ENCODE results near the gene ABCA1.

The ABCA1 gene

GRCh38 chr9:104779946-104780535 is 147.9 kb downstream of the ABCA1 start:
- WGBS, 2 donors (ENCODE audit: extremely low coverage in 2 of 2, insufficient read length in 2 of 2, insufficient replicate concordance in 1 of 2): no CpG with 5 or more reads among the region's 9 CpGs
- Histone ChIP-seq H2BK120ac (ENCODE audit: low read depth, low read length) (no peak overlapping the region), H3K36me3 (replicated peaks in 1 of 2; ENCODE audit: control insufficient read depth in 2 of 2, insufficient read depth in 2 of 2, low read length in 2 of 2) (peaks cover 8 to 45% of the 10 kb centered on the region in 2 donors), H3K4me1 (ENCODE audit: control insufficient read depth in 2 of 2, insufficient read depth in 1 of 2, low read depth in 1 of 2, low read length in 2 of 2) (no peaks in the 10 kb centered on the region), H3K9ac (ENCODE audit: low read depth, low read length, poor library complexity) (no peak overlapping the region), H2BK12ac (ENCODE audit: low read length) (no peak overlapping the region), H2BK15ac (ENCODE audit: low read length) (no peak overlapping the region), H3K18ac (ENCODE audit: low read length) (no peak overlapping the region), H3K4me2 (ENCODE audit: insufficient read depth, low read length, poor library complexity, severe bottlenecking) (no peak overlapping the region), H4K8ac (ENCODE audit: low read depth, low read length) (no peak overlapping the region), H2BK5ac (ENCODE audit: low read length) (no peak overlapping the region), H3K27ac (replicated peaks; ENCODE audit: low read length) (no peak overlapping the region), H3K9me3 (replicated peaks in 1 of 2; ENCODE audit: control insufficient read depth in 2 of 2, insufficient read depth in 1 of 2, low read depth in 1 of 2, low read length in 2 of 2) (no peaks in the 10 kb centered on the region), H2AFZ (ENCODE audit: low read length) (no peak overlapping the region), H3K79me1 (ENCODE audit: low read depth, low read length) (no peaks in the 10 kb centered on the region), H3K4ac (ENCODE audit: low read length) (no peak overlapping the region), H3K4me3 (ENCODE audit: low read length in 2 of 2) (no peak overlapping the region), H2AK5ac (ENCODE audit: low read depth, low read length) (no peak overlapping the region), H3K14ac (ENCODE audit: low read length) (no peak overlapping the region), H3K27me3 (ENCODE audit: control insufficient read depth in 3 of 3, insufficient read depth in 3 of 3, low read depth in 1 of 3, low read length in 3 of 3) (no peaks in the 10 kb centered on the region), H4K91ac (ENCODE audit: low read depth, low read length, poor library complexity) (no peak overlapping the region), H3K23ac (ENCODE audit: low read depth, low read length, poor library complexity) (no peak overlapping the region)
- no peak for DNase-seq (ENCODE audit: low spot score)

- H3K4ac ChIP-seq (ENCODE audit: low read length): no peak overlapping the region
- H2AFZ ChIP-seq (ENCODE audit: low read length): no peak overlapping the region
- no peak for DNase-seq (ENCODE audit: low spot score)
- H3K4me2 ChIP-seq (ENCODE audit: insufficient read depth, low read length, poor library complexity, severe bottlenecking): no peak overlapping the region
- H3K36me3 ChIP-seq (replicated peaks in 1 of 2; ENCODE audit: control insufficient read depth in 2 of 2, insufficient read depth in 2 of 2, low read length in 2 of 2): peaks cover 8 to 38% of the 10 kb centered on the region in 2 donors
- no peak overlapping the region for H4K91ac ChIP-seq (ENCODE audit: low read depth, low read length, poor library complexity)
- H2AK5ac ChIP-seq (ENCODE audit: low read depth, low read length): no peak overlapping the region
- no peak overlapping the region for H3K18ac ChIP-seq (ENCODE audit: low read length)
- WGBS, 2 donors (ENCODE audit: extremely low coverage in 2 of 2, insufficient read length in 2 of 2, insufficient replicate concordance in 1 of 2): no CpG with 5 or more reads among the region's 1 CpG
- no peak overlapping the region for H2BK5ac ChIP-seq (ENCODE audit: low read length)
- no peak overlapping the region for H3K23ac ChIP-seq (ENCODE audit: low read depth, low read length, poor library complexity)
- no peaks in the 10 kb centered on the region for H3K27me3 ChIP-seq (ENCODE audit: control insufficient read depth in 3 of 3, insufficient read depth in 3 of 3, low read depth in 1 of 3, low read length in 3 of 3)
- no peak overlapping the region for H2BK12ac ChIP-seq (ENCODE audit: low read length)
- no peaks in the 10 kb centered on the region for H3K79me1 ChIP-seq (ENCODE audit: low read depth, low read length)
- no peak overlapping the region for H3K9ac ChIP-seq (ENCODE audit: low read depth, low read length, poor library complexity)
- no peak overlapping the region for H2BK120ac ChIP-seq (ENCODE audit: low read depth, low read length)
- H3K4me3 ChIP-seq (ENCODE audit: low read length in 2 of 2): no peak overlapping the region
- no peak overlapping the region for H3K27ac ChIP-seq (replicated peaks; ENCODE audit: low read length)
- no peak overlapping the region for H3K14ac ChIP-seq (ENCODE audit: low read length)
- no peaks in the 10 kb centered on the region for H3K4me1 ChIP-seq (ENCODE audit: control insufficient read depth in 2 of 2, insufficient read depth in 1 of 2, low read depth in 1 of 2, low read length in 2 of 2)
- no peak overlapping the region for H4K8ac ChIP-seq (ENCODE audit: low read depth, low read length)
- no peaks in the 10 kb centered on the region for H3K9me3 ChIP-seq (replicated peaks in 1 of 2; ENCODE audit: control insufficient read depth in 2 of 2, insufficient read depth in 1 of 2, low read depth in 1 of 2, low read length in 2 of 2)
- no peak overlapping the region for H2BK15ac ChIP-seq (ENCODE audit: low read length)
Measured at GRCh38 chr9:104779334-104779733, 148.6 kb downstream of the ABCA1 start.

- no peak overlapping the region for H3K4ac ChIP-seq (ENCODE audit: low read length)
- H4K8ac ChIP-seq (ENCODE audit: low read depth, low read length): no peak overlapping the region
- WGBS, 2 donors (ENCODE audit: extremely low coverage in 2 of 2, insufficient read length in 2 of 2, insufficient replicate concordance in 1 of 2): no CpG with 5 or more reads among the region's 4 CpGs
- H2BK15ac ChIP-seq (ENCODE audit: low read length): no peak overlapping the region
- H3K23ac ChIP-seq (ENCODE audit: low read depth, low read length, poor library complexity): no peak overlapping the region
- no peak for DNase-seq (ENCODE audit: low spot score)
- no peak overlapping the region for H3K9ac ChIP-seq (ENCODE audit: low read depth, low read length, poor library complexity)
- no peak overlapping the region for H3K4me2 ChIP-seq (ENCODE audit: insufficient read depth, low read length, poor library complexity, severe bottlenecking)
- no peak overlapping the region for H4K91ac ChIP-seq (ENCODE audit: low read depth, low read length, poor library complexity)
- no peak overlapping the region for H3K4me3 ChIP-seq (ENCODE audit: low read length in 2 of 2)
- peaks cover 5 to 32% of the 10 kb centered on the region in 2 donors for H3K36me3 ChIP-seq (replicated peaks in 1 of 2; ENCODE audit: control insufficient read depth in 2 of 2, insufficient read depth in 2 of 2, low read length in 2 of 2)
- no peak overlapping the region for H3K14ac ChIP-seq (ENCODE audit: low read length)
- no peak overlapping the region for H2BK12ac ChIP-seq (ENCODE audit: low read length)
- no peak overlapping the region for H2BK5ac ChIP-seq (ENCODE audit: low read length)
- no peaks in the 10 kb centered on the region for H3K4me1 ChIP-seq (ENCODE audit: control insufficient read depth in 2 of 2, insufficient read depth in 1 of 2, low read depth in 1 of 2, low read length in 2 of 2)
- no peak overlapping the region for H2AFZ ChIP-seq (ENCODE audit: low read length)
- H3K27ac ChIP-seq (replicated peaks; ENCODE audit: low read length): no peak overlapping the region
- H2BK120ac ChIP-seq (ENCODE audit: low read depth, low read length): no peak overlapping the region
- H2AK5ac ChIP-seq (ENCODE audit: low read depth, low read length): no peak overlapping the region
- H3K27me3 ChIP-seq (ENCODE audit: control insufficient read depth in 3 of 3, insufficient read depth in 3 of 3, low read depth in 1 of 3, low read length in 3 of 3): no peaks in the 10 kb centered on the region
- no peaks in the 10 kb centered on the region for H3K79me1 ChIP-seq (ENCODE audit: low read depth, low read length)
- H3K18ac ChIP-seq (ENCODE audit: low read length): no peak overlapping the region
- H3K9me3 ChIP-seq (replicated peaks in 1 of 2; ENCODE audit: control insufficient read depth in 2 of 2, insufficient read depth in 1 of 2, low read depth in 1 of 2, low read length in 2 of 2): no peaks in the 10 kb centered on the region
Measured at GRCh38 chr9:104778802-104779201, 149.2 kb downstream of the ABCA1 start.

GRCh38 chr9:104776797-104777196 is 151.2 kb downstream of the ABCA1 start:
- Histone ChIP-seq H3K14ac (ENCODE audit: low read length) (no peak overlapping the region), H3K27ac (replicated peaks; ENCODE audit: low read length) (no peak overlapping the region), H4K8ac (ENCODE audit: low read depth, low read length) (no peak overlapping the region), H3K23ac (ENCODE audit: low read depth, low read length, poor library complexity) (no peak overlapping the region), H2AK5ac (ENCODE audit: low read depth, low read length) (no peak overlapping the region), H3K27me3 (ENCODE audit: control insufficient read depth in 3 of 3, insufficient read depth in 3 of 3, low read depth in 1 of 3, low read length in 3 of 3) (no peaks in the 10 kb centered on the region), H2BK5ac (ENCODE audit: low read length) (no peak overlapping the region), H3K18ac (ENCODE audit: low read length) (no peak overlapping the region), H3K9ac (ENCODE audit: low read depth, low read length, poor library complexity) (no peak overlapping the region), H3K36me3 (replicated peaks in 1 of 2; ENCODE audit: control insufficient read depth in 2 of 2, insufficient read depth in 2 of 2, low read length in 2 of 2) (peaks cover 0 to 13% of the 10 kb centered on the region in 2 donors), H2AFZ (ENCODE audit: low read length) (no peak overlapping the region), H3K4me3 (ENCODE audit: low read length in 2 of 2) (no peak overlapping the region), H3K4me2 (ENCODE audit: insufficient read depth, low read length, poor library complexity, severe bottlenecking) (no peak overlapping the region), H2BK15ac (ENCODE audit: low read length) (no peak overlapping the region), H3K4me1 (ENCODE audit: control insufficient read depth in 2 of 2, insufficient read depth in 1 of 2, low read depth in 1 of 2, low read length in 2 of 2) (no peaks in the 10 kb centered on the region), H4K91ac (ENCODE audit: low read depth, low read length, poor library complexity) (no peak overlapping the region), H3K9me3 (replicated peaks in 1 of 2; ENCODE audit: control insufficient read depth in 2 of 2, insufficient read depth in 1 of 2, low read depth in 1 of 2, low read length in 2 of 2) (no peaks in the 10 kb centered on the region), H2BK12ac (ENCODE audit: low read length) (no peak overlapping the region), H3K79me1 (ENCODE audit: low read depth, low read length) (no peaks in the 10 kb centered on the region), H3K4ac (ENCODE audit: low read length) (no peak overlapping the region), H2BK120ac (ENCODE audit: low read depth, low read length) (no peak overlapping the region)
- WGBS, 2 donors (ENCODE audit: extremely low coverage in 2 of 2, insufficient read length in 2 of 2, insufficient replicate concordance in 1 of 2): no CpG with 5 or more reads among the region's 1 CpG
- no peak for DNase-seq (ENCODE audit: low spot score)

Measured in neuronal stem cell (in vitro differentiated cells).